ENCODE data around the gene AGAP1. TPM values are rescaled to one million over a fixed set of nuclear protein-coding genes. Genes with fewer than 3 reads are reported as not detected.

AGAP1 gene
- total and polyA plus RNA-seq, 2 donors (not counting 3 experiments of a cell fraction or from before 2014, with no cell fraction given), result 10.2 to 20.9 TPM

DNA sequence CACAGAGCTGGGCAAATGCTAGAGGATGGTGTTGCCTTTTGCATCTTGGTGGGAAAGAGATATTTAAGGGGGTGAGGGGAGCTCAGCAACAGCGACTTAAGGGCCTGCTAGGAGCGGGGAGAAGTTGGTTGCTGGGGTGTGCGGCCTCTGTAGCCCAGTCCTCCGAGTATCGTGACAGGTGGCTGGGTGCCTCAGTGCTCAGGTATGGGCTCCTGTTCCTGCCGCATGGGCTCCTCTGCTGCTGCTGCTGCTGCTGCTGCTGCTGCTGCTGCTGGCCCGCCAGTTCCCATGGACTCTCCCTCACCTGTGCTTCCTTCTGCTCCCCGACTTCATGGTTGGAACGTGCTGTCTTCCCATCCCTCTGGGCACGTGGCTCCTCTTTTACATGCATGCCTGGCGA is 22.0 kb downstream of the AGAP1 start:
- H3K79me2 ChIP-seq (ENCODE audit: control insufficient read depth, insufficient read depth, low read length), result peaks cover 5% of the 10 kb centered on the region
- POLR2A ChIA-PET, result no interaction called here
- H3K9ac ChIP-seq (replicated peaks; ENCODE audit: extremely low read depth, insufficient read depth, low read length), result no peak overlapping the region

More for the DNA sequence above, 22.0 kb downstream of the AGAP1 start:
- Histone ChIP-seq H3K27me3 (ENCODE audit: control insufficient read depth in 2 of 2, insufficient read depth in 2 of 2, low read length in 2 of 2) (no peaks in the 10 kb centered on the region), H2AFZ (ENCODE audit: low read depth, low read length) (no peak overlapping the region), H3K9me1 (replicated peaks; ENCODE audit: control insufficient read depth, extremely low read depth, insufficient read depth, low read length) (no peaks in the 10 kb centered on the region), H3K9me3 (replicated peaks; ENCODE audit: control insufficient read depth, insufficient read depth, low read length) (no peaks in the 10 kb centered on the region), H3K4me2 (ENCODE audit: insufficient read depth, low read length) (no peak overlapping the region), H4K20me1 (replicated peaks; ENCODE audit: control insufficient read depth, extremely low read depth, insufficient read depth, low read length) (no peaks in the 10 kb centered on the region), H3K27ac (ENCODE audit: insufficient read depth, low read depth, low read length) (no peak overlapping the region), H3K4me3 (replicated peaks in 1 of 3; ENCODE audit: insufficient read depth in 1 of 3, low read depth in 1 of 3, low read length in 3 of 3) (no peak overlapping the region), H3K36me3 (ENCODE audit: control insufficient read depth in 2 of 2, extremely low read depth in 1 of 2, insufficient read depth in 2 of 2, low read length in 2 of 2) (no peaks in the 10 kb centered on the region), H3K4me1 (ENCODE audit: control insufficient read depth, extremely low read depth, insufficient read depth, low read length) (peaks cover 14% of the 10 kb centered on the region)
- CTCF ChIA-PET, result interaction anchor here (0.6 kb wide), 1 partner anchor 231 kb away, joined by 5 read pairs; no protein-coding TSS in a partner anchor
- intact Hi-C loops (cut with micrococcal nuclease), result no loop called here
- dilution Hi-C loops (cut with MboI; ENCODE audit: extremely low pct_ligation_motif_present, low sequenced_read_pairs), result no loop called here
- BruUV-seq (replicated peaks), result no TSS peak
- FAIRE-seq, result no peak
- no peak for TF ChIP-seq JUN (IDR thresholded peaks at IDR 0.05; ENCODE audit: borderline replicate concordance, insufficient read depth, insufficient read length, low read depth)
- TF ChIP-seq MYC (IDR thresholded peaks at IDR 0.05; ENCODE audit: low read depth, low read length), result no peak
- TF ChIP-seq, protein P1, sequence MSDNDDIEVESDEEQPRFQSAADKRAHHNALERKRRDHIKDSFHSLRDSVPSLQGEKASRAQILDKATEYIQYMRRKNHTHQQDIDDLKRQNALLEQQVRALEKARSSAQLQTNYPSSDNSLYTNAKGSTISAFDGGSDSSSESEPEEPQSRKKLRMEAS (IDR thresholded peaks at IDR 0.05; ENCODE audit: insufficient read depth, insufficient read length), result no peak
- TF ChIP-seq POLR2A (IDR thresholded peaks at IDR 0.05; ENCODE audit: low read depth, low read length), result no peak
- no peak for TF ChIP-seq CTCF (IDR thresholded peaks at IDR 0.05; ENCODE audit: extremely low read depth in 1 of 2, insufficient read depth in 1 of 2, low read depth in 1 of 2, low read length in 2 of 2)
- TF ChIP-seq FOS (IDR thresholded peaks at IDR 0.05; ENCODE audit: borderline replicate concordance, insufficient read depth, low read length), result no peak
- no peak for TF ChIP-seq GATA2 (IDR thresholded peaks at IDR 0.05; ENCODE audit: insufficient read depth, insufficient read length, low read depth, low read length)
- TF ChIP-seq POLR2AphosphoS5 (IDR thresholded peaks at IDR 0.05; ENCODE audit: insufficient read depth, low read depth, low read length), result no peak
- TF ChIP-seq EZH2 (IDR thresholded peaks at IDR 0.05; ENCODE audit: borderline replicate concordance, low read depth, low read length, severe bottlenecking), result no peak
- no peak for DNase-seq (ENCODE audit: low read depth, low spot score)

All from endothelial cell of umbilical vein (primary cell).